NCI-H446 treated with DMSO at 0.1 percent for 48 hours (cell line): Measurements from ENCODE around the gene GPX1.
"Not testable (repeated sequence)": the region's sequence is repeated elsewhere in the genome, so short reads cannot be mapped to it uniquely, and the experiment has no call there.

Experiments
- DNase-seq: peaks from one replicate; lab custom pipeline; 2025; lab: John Stamatoyannopoulos, UW

GPX1 gene

GRCh38 chr3:49357443-49358216 is 523 bp downstream of the GPX1 start:
- not testable (repeated sequence) for DNase-seq

- DNase-seq: not testable (repeated sequence)
These were observed 1.1 kb downstream of the GPX1 start for GRCh38 chr3:49357095-49357442.

- no peak for DNase-seq
These were observed 5.2 kb downstream of the GPX1 start for GRCh38 chr3:49352890-49353421.

- DNase-seq: no peak
These were observed 5.9 kb downstream of the GPX1 start for GRCh38 chr3:49352281-49352680.

- DNase-seq: no peak
These were observed 6.6 kb downstream of the GPX1 start for GRCh38 chr3:49351521-49352011.

GRCh38 chr3:49349348-49350114 is 8.6 kb downstream of the GPX1 start:
- no peak for DNase-seq

GRCh38 chr3:49348361-49348760 is 9.8 kb downstream of the GPX1 start:
- DNase-seq: not testable (repeated sequence)

GRCh38 chr3:49346797-49347251 is 11.3 kb downstream of the GPX1 start:
- DNase-seq: no peak

- DNase-seq: no peak
These were observed 15.0 kb downstream of the GPX1 start for GRCh38 chr3:49343163-49343562.

GRCh38 chr3:49341996-49342395 is 16.2 kb downstream of the GPX1 start:
- DNase-seq: no peak

- DNase-seq: peak; percentile 53
These were observed 18.0 kb downstream of the GPX1 start, which contains the start of gene USP4 for GRCh38 chr3:49339941-49340800. Gene USP4, minus strand, starts transcription at chr3:49340053. Its CDS starts 29 bp downstream, at chr3:49340024.

GRCh38 chr3:49339581-49339940 is 18.6 kb downstream of the GPX1 start:
- DNase-seq: no peak

GRCh38 chr3:49333916-49334633 is 24.1 kb downstream of the GPX1 start:
- no peak for DNase-seq

- DNase-seq: no peak
These were observed 25.1 kb downstream of the GPX1 start for GRCh38 chr3:49333091-49333490.

- no peak for DNase-seq
These were observed 29.0 kb downstream of the GPX1 start for GRCh38 chr3:49329186-49329585.

GRCh38 chr3:49328350-49328749 is 29.8 kb downstream of the GPX1 start:
- DNase-seq: not testable (repeated sequence)

- DNase-seq: no peak
These were observed 30.7 kb downstream of the GPX1 start for GRCh38 chr3:49327485-49327884.

GRCh38 chr3:49324768-49325167 is 33.4 kb downstream of the GPX1 start:
- DNase-seq: no peak

GRCh38 chr3:49316696-49317457 is 41.3 kb downstream of the GPX1 start:
- DNase-seq: no peak

- DNase-seq: no peak
These were observed 44.1 kb downstream of the GPX1 start for GRCh38 chr3:49313896-49314688.
